ENCODE measurements around the gene LAMA5.

DNA sequence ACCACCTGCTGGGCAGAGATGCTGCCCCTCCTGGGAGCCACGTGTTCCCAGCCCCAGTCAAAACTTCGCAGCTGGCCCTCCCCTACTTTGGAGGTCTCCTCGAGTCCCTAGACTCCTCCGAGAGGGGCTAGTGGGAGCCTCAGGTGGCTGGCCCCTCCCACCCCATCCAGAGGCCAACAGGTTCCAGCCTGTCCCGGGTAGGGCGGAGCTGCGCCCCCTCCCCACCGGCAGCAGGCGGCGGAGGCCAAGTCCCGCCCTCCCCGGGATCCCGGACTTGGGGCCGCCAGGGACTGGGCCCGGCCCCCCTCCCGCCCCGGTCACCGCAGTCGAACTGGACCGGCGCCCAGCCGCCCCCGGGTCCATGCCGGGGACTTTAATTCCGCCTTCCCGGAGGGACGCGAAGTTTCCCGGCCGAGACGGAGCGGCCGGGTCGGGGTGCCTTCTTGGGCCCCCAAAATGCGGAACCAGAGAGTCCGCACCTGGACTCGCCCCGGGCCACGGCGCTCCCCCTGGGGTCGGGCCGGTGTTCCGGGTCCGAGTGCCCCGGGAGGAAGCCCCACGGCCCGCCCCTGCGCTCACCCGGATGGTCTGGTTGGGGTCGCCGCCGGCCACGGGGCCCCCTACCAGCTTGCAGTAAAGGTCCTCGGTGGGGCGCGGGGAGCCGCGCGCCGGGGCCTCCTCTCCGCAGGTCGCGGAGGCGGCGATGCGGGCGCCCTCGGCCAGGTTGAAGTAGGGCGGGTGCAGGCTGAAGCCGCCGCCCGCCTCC is 559 bp downstream of the LAMA5 start:
- TF ChIP-seq, protein P1, sequence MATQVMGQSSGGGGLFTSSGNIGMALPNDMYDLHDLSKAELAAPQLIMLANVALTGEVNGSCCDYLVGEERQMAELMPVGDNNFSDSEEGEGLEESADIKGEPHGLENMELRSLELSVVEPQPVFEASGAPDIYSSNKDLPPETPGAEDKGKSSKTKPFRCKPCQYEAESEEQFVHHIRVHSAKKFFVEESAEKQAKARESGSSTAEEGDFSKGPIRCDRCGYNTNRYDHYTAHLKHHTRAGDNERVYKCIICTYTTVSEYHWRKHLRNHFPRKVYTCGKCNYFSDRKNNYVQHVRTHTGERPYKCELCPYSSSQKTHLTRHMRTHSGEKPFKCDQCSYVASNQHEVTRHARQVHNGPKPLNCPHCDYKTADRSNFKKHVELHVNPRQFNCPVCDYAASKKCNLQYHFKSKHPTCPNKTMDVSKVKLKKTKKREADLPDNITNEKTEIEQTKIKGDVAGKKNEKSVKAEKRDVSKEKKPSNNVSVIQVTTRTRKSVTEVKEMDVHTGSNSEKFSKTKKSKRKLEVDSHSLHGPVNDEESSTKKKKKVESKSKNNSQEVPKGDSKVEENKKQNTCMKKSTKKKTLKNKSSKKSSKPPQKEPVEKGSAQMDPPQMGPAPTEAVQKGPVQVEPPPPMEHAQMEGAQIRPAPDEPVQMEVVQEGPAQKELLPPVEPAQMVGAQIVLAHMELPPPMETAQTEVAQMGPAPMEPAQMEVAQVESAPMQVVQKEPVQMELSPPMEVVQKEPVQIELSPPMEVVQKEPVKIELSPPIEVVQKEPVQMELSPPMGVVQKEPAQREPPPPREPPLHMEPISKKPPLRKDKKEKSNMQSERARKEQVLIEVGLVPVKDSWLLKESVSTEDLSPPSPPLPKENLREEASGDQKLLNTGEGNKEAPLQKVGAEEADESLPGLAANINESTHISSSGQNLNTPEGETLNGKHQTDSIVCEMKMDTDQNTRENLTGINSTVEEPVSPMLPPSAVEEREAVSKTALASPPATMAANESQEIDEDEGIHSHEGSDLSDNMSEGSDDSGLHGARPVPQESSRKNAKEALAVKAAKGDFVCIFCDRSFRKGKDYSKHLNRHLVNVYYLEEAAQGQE (IDR thresholded peaks at IDR 0.05; ENCODE audit: low read depth), result no peak
- TF ChIP-seq NFIC (IDR thresholded peaks at IDR 0.05), result no peak; the same call in none of the 2 replicates
- no peak for TF ChIP-seq RAD21 (IDR thresholded peaks at IDR 0.05; ENCODE audit: low read depth)
